Neural progenitor cell (in vitro differentiated cells): ENCODE measurements around the gene RNPEPL1. TPM values are rescaled to one million over a fixed set of nuclear protein-coding genes. Genes with fewer than 3 reads are reported as not detected.

Source experiments
- DNase-seq: peaks from one replicate; pipeline ENCODE4 v3.0.0-alpha.2; 2016; ENCODE audit warnings: low spot score
- H2AFZ ChIP-seq: fragments of 200-600 bp; sonication (generic); replicated peaks from 2 replicates; pipeline ENCODE4 v1.6.1; 2016; ENCODE audit warnings: antibody characterized with exemption
- H3F3A ChIP-seq: fragments of 200-600 bp; sonication (generic); 2 replicates; pipeline ENCODE4 v1.6.1; 2016; ENCODE audit warnings: antibody characterized with exemption, low read depth
- H3K27ac ChIP-seq: fragments of 200-600 bp; sonication (generic); 2 replicates; pipeline ENCODE4 v1.5.1; 2016; ENCODE audit warnings: mild to moderate bottlenecking
- H3K27me3 ChIP-seq: fragments of 200-600 bp; sonication (generic); 2 replicates; pipeline ENCODE4 v1.6.1; 2016; ENCODE audit warnings: mild to moderate bottlenecking, moderate library complexity
- H3K36me3 ChIP-seq: fragments of 200-600 bp; sonication (generic); 2 replicates; pipeline ENCODE4 v1.5.1; 2016
- H3K4me1 ChIP-seq: fragments of 200-600 bp; sonication (generic); 2 replicates; pipeline ENCODE4 v1.6.1; 2016; ENCODE audit warnings: mixed run types
- H3K4me2 ChIP-seq: fragments of 200-600 bp; sonication (generic); 2 replicates; pipeline ENCODE4 v1.6.1; 2016
- H3K4me3 ChIP-seq: fragments of 200-600 bp; sonication (generic); 2 replicates; pipeline ENCODE4 v1.5.1; 2016
- H3K79me2 ChIP-seq: fragments of 200-600 bp; sonication (generic); 2 replicates; pipeline ENCODE4 v1.6.1; 2016; ENCODE audit warnings: low read depth
- H3K9ac ChIP-seq: fragments of 200-600 bp; sonication (generic); 2 replicates; pipeline ENCODE4 v1.6.1; 2016
- H3K9me3 ChIP-seq: fragments of 200-600 bp; sonication (generic); 2 replicates; pipeline ENCODE4 v1.5.1; 2016; ENCODE audit warnings: low read depth
- H4K20me1 ChIP-seq: fragments of 200-600 bp; sonication (generic); 2 replicates; pipeline ENCODE4 v1.6.1; 2016; ENCODE audit warnings: low read depth
- H3K27ac Mint-ChIP-seq: 3 replicates; pipeline ENCODE4 v1.8.0; 2021; ENCODE audit warnings: mixed read lengths
- H3K27me3 Mint-ChIP-seq: 2 replicates; pipeline ENCODE4 v1.8.0; 2022; ENCODE audit warnings: low read depth, mild to moderate bottlenecking, inconsistent platforms, moderate library complexity, mixed read lengths; ENCODE audit not compliant: insufficient read depth
- H3K36me3 Mint-ChIP-seq: 3 replicates; pipeline ENCODE4 v1.8.0; 2021; ENCODE audit warnings: mixed read lengths
- H3K4me1 Mint-ChIP-seq: 3 replicates; pipeline ENCODE4 v1.8.0; 2021; ENCODE audit warnings: mixed read lengths
- H3K4me3 Mint-ChIP-seq: 3 replicates; pipeline ENCODE4 v1.8.0; 2021; ENCODE audit warnings: mild to moderate bottlenecking, moderate library complexity, mixed read lengths
- H3K9me3 Mint-ChIP-seq: 3 replicates; pipeline ENCODE4 v1.8.0; 2020; ENCODE audit warnings: mixed read lengths
- CTCF ChIP-seq: fragments of 200-600 bp; sonication (generic); IDR thresholded peaks from 2 replicates; pipeline ENCODE4 v1.5.1; 2017; ENCODE audit warnings: antibody characterized with exemption, mild to moderate bottlenecking
- EZH2 ChIP-seq: fragments of 200-600 bp; sonication (generic); IDR thresholded peaks from 2 replicates; pipeline ENCODE4 v1.6.1; 2017; ENCODE audit warnings: antibody characterized with exemption, mild to moderate bottlenecking, moderate library complexity
- EZH2phosphoT487 ChIP-seq: fragments of 200-600 bp; sonication (generic); IDR thresholded peaks from 2 replicates; pipeline ENCODE4 v1.6.1; 2017; ENCODE audit warnings: antibody characterized with exemption
- total RNA-seq: library from RNA; depleted of rRNA; stranded (reverse); fragments of >200 nt; gene quantifications from 2 replicates; pipeline ENCODE4 v1.2.3, GENCODE V29; 2015; ENCODE audit warnings: low replicate concordance

Gene RNPEPL1
- total RNA-seq, 1 donor from 2014 or later: 2.7 TPM

GRCh38 chr2:240530181-240530580 lies 38.1 kb upstream of the RNPEPL1 start:
- DNase-seq: no peak
- Histone ChIP-seq H4K20me1 (no peaks in the 10 kb centered on the region), H3K36me3 (peaks cover 7% of the 10 kb centered on the region), H3K4me1 (no peaks in the 10 kb centered on the region), H3K4me3 (no peak overlapping the region), H3K27me3 (no peaks in the 10 kb centered on the region), H3K4me2 (no peak overlapping the region), H2AFZ (no peak overlapping the region), H3K9me3 (peaks cover 13% of the 10 kb centered on the region), H3K79me2 (no peaks in the 10 kb centered on the region), H3F3A (no peaks in the 10 kb centered on the region), H3K9ac (no peak overlapping the region), H3K27ac (no peak overlapping the region)
- Mint-ChIP-seq H3K4me3 (no peak overlapping the region), H3K4me1 (no peaks in the 10 kb centered on the region), H3K9me3 (peaks cover 63% of the 10 kb centered on the region), H3K27ac (no peak overlapping the region), H3K36me3 (peaks cover 46% of the 10 kb centered on the region), H3K27me3 (peaks cover 2% of the 10 kb centered on the region)
- TF ChIP-seq EZH2 (no peak), EZH2phosphoT487 (no peak)

GRCh38 chr2:240531038-240531437 lies 37.2 kb upstream of the RNPEPL1 start:
- Histone ChIP-seq H3K9me3 (peaks cover 13% of the 10 kb centered on the region), H3K79me2 (no peaks in the 10 kb centered on the region), H2AFZ (no peak overlapping the region), H4K20me1 (no peaks in the 10 kb centered on the region), H3K4me3 (no peak overlapping the region), H3K4me2 (no peak overlapping the region), H3K36me3 (peaks cover 7% of the 10 kb centered on the region), H3K9ac (no peak overlapping the region), H3K27me3 (no peaks in the 10 kb centered on the region), H3F3A (no peaks in the 10 kb centered on the region), H3K27ac (no peak overlapping the region), H3K4me1 (no peaks in the 10 kb centered on the region)
- Mint-ChIP-seq H3K27me3 (no peaks in the 10 kb centered on the region), H3K9me3 (peaks cover 57% of the 10 kb centered on the region), H3K27ac (no peak overlapping the region), H3K4me1 (no peaks in the 10 kb centered on the region), H3K36me3 (peaks cover 43% of the 10 kb centered on the region), H3K4me3 (no peak overlapping the region)
- DNase-seq: no peak
- TF ChIP-seq CTCF: no peak
- TF ChIP-seq EZH2: no peak
- no peak for TF ChIP-seq EZH2phosphoT487

- no peak overlapping the region for H3K4me3 ChIP-seq
Measured at GRCh38 chr2:240532031-240532775, 36.1 kb upstream of the RNPEPL1 start.

More at GRCh38 chr2:240532031-240532775, 36.1 kb upstream of the RNPEPL1 start:
- peaks cover 13% of the 10 kb centered on the region for H3K9me3 ChIP-seq
- peaks cover 49% of the 10 kb centered on the region for H3K9me3 Mint-ChIP-seq
- H3K27ac Mint-ChIP-seq: no peak overlapping the region
- H2AFZ ChIP-seq: no peak overlapping the region
- peaks cover 7% of the 10 kb centered on the region for H3K36me3 ChIP-seq
- peaks cover 36% of the 10 kb centered on the region for H3K36me3 Mint-ChIP-seq
- no peak overlapping the region for H3K4me2 ChIP-seq
- TF ChIP-seq EZH2phosphoT487 (no peak), EZH2 (no peak), CTCF (no peak)
- no peaks in the 10 kb centered on the region for H3K27me3 ChIP-seq
- no peak overlapping the region for H3K4me3 Mint-ChIP-seq
- H3K9ac ChIP-seq: no peak overlapping the region
- H3K27ac ChIP-seq: no peak overlapping the region
- no peaks in the 10 kb centered on the region for H3K79me2 ChIP-seq
- no peaks in the 10 kb centered on the region for H3K4me1 ChIP-seq
- H4K20me1 ChIP-seq: no peaks in the 10 kb centered on the region
- H3F3A ChIP-seq: no peaks in the 10 kb centered on the region
- no peak for DNase-seq
- no peaks in the 10 kb centered on the region for H3K4me1 Mint-ChIP-seq
- peaks cover 2% of the 10 kb centered on the region for H3K27me3 Mint-ChIP-seq
